ENCODE measurements around the gene GNB4.

The GNB4 gene

DNA sequence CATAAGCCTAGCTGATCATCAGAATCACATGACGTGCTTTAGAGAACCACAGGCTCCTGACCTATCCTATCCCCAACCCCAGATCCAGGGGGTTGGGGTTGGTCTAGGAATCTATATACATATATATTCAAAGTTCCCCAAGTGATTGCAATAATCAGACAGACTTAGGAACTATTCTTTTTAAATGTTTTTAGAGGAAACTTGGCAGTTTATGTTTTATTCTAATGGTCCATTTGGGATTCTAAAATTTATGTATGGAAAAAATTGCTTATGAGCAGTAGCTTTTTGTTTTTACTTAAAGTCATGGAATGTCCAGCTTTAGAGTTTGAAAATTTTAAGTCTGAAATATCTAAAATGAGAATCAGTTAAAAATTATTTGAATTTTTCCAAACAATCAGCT lies 81.6 kb downstream of the GNB4 start:
- no peak for DNase-seq

DNA sequence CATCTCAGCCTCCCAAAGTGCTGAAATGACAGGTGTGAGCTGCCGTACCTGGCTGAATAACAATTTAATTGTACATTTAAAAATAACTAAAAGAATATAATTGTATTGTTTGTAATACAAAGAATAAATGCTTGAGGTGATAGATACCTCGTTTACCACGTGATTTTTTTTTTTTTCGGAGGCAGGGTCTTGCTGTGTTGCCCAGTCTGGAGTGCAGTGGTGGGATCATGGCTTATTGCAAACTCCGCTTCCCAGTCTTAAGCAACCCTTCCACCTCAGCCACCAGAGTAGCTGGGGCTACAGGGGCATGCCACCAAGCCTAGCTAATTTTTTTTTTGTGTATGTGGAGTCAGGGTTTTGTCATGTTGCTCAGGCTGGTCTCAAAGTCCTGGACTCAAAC lies 87.9 kb downstream of the GNB4 start:
- DNase-seq = no peak

DNA sequence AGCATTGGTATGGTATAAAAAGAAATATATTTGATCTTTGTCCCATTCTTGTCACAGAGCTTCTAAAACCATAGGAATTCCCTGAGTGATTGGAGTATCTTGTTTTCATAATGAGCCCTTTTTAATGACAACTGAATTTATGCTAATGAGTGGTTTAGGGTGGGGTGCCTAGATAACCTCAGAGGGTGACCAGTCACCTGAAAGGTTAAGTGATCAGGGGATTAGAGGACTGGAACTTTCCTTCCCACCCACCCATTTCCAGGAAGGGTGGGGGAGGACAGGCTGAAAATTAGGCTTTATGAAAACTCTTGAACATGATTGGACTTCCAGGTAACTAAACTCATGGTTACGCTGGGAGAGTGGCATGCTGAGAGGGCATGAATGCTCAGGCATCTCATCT lies 95.3 kb downstream of the GNB4 start:
- DNase-seq = no peak

DNA sequence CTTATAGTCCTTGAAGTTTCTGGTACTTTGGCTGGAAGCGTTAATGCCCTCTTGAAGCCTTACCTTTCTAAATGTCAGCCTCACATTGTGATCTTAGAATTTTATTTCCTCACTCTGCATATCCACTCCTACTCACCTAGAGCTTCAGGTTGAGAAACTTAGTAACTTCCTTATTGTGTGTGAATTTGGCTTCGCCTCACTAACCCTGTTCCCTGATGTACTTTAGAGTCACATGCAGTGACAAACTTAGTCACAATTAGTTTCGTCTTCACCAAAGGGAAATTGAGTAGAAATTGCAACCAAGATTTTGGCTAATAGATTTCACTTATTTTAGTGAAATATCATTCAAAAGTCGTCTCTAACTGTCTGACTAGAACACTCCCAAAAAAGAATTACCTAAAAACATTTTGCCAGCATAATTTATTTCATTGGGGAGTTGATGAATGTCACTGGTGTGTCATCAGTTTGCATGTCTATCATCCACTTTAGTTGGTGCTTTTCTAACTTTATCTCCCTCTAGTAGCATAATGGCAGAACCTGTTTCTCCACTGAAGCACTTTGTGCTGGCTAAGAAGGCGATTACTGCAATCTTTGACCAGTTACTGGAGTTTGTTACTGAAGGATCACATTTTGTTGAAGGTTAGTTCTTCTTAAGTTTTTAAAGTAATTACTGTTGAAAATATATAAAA lies 102.8 kb downstream of the GNB4 start:
- DNase-seq = no peak

DNA sequence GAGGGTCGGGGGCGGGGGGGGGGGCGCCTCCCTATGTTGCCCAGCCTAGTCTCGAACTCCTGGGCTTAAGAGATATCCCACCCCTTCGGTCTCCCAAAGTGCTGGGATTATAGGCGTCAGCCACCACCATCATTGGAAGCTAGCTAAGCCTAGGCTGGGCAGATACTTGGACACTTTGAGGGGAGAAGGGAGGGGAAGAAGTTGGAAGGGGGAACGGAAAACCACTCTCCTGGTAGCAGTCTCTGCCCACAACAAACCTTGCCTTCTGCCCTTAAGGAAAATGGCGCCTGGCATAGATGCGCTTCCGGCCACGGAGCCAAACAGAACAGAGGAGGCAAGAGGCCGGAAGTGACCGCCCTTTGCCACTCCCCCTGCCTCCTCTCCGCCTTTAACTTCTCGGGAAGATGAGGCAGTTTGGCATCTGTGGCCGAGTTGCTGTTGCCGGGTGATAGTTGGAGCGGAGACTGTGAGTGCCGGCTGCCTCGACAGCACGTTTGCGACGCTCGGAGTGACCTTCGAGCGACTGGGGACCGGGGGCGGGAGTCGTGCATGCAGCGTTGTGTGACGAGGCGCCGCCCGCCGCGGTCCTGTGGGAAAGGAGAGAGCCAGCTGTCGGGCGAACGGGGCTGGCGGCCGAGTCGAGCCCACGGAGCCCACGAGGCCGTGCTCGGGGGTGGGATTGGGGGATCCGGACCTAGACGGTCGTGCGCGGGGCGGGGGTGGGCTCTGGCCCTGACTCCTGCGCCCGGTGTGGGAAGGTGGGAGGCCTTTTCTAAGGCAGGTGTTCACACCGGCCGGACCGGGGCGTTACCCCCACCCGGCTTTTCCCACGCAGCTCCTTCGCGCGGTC lies 103.7 kb downstream of the GNB4 start, which contains the start of gene MFN1:
Gene MFN1 (plus strand): TSS at position 365 of the 850 bp plus-strand sequence. CDS start 1,143 bp downstream, outside the sequence.
- DNase-seq = peak; percentile 50 to 97 (median 91)

All from anterior cingulate cortex (tissue), 58 donors.